Tibial nerve (tissue), 4 donors: ENCODE data around the gene NMRK2. TPM values are rescaled to one million over a fixed set of nuclear protein-coding genes. Genes with fewer than 3 reads are reported as not detected.

ENCODE experiments used
- DNase-seq, 2 donors: peaks; one replicate each; pipeline ENCODE4 v3.0.0-alpha.2; 2019; ENCODE audit warnings: low spot score in 2 of 2
- H3K27ac ChIP-seq, 4 donors: fragments of 200-600 bp; sonication (generic) in 3 of 4; one replicate each; pipeline ENCODE4 v1.5.1; 2017 to 2019; ENCODE audit warnings: mild to moderate bottlenecking in 1 of 4
- H3K27me3 ChIP-seq, 2 donors: fragments of 200-600 bp; sonication (generic) in 1 of 2; one replicate each; pipeline versions ENCODE4 v1.5.1 to v1.6.0; 2017 to 2019
- H3K36me3 ChIP-seq, 3 donors: fragments of 200-600 bp; sonication (generic); one replicate each; pipeline ENCODE4 v1.5.1; 2018 to 2019
- H3K4me1 ChIP-seq, 4 donors: fragments of 200-600 bp; sonication (generic) in 3 of 4; one replicate each; pipeline ENCODE4 v1.5.1; 2017 to 2019
- H3K4me3 ChIP-seq, 4 donors: fragments of 200-600 bp; sonication (generic) in 3 of 4; one replicate each; pipeline ENCODE4 v1.5.1; 2017 to 2019; ENCODE audit warnings: mild to moderate bottlenecking in 1 of 4, moderate library complexity in 1 of 4
- H3K9me3 ChIP-seq, 4 donors: fragments of 200-600 bp; sonication (generic) in 3 of 4; one replicate each; pipeline ENCODE4 v1.5.1; 2017 to 2019
- CTCF ChIP-seq, 5 experiments: fragments of 200-600 bp in 3 of 5; fragments of 450-650 bp in 2 of 5; sonication (generic) in 3 of 5; IDR thresholded peaks; one replicate each; pipeline ENCODE4 v1.5.1; 2016 to 2019; ENCODE audit warnings: antibody characterized with exemption in 5 of 5, mild to moderate bottlenecking in 3 of 5, moderate library complexity in 2 of 5
- EP300 ChIP-seq, 2 donors: sonication (generic); formaldehyde crosslinking; IDR thresholded peaks; one replicate each; pipeline ENCODE4 v1.6.1; 2017; ENCODE audit warnings: antibody characterized with exemption in 2 of 2, mild to moderate bottlenecking in 1 of 2
- POLR2A ChIP-seq, 2 donors: fragments of 450-650 bp; IDR thresholded peaks; one replicate each; pipeline ENCODE4 v1.6.1; 2017; ENCODE audit warnings: antibody characterized with exemption in 2 of 2, mild to moderate bottlenecking in 2 of 2, moderate library complexity in 2 of 2
- WGBS, 2 donors: methylation state at CpG; one replicate each; pipeline ENCODE4 v1.1.5; 2018; 5-methylcytosine and 5-hydroxymethylcytosine counted together
- total RNA-seq, 4 donors: library from RNA; depleted of rRNA; stranded (reverse); fragments of >200 nt; gene quantifications; one replicate each; pipeline ENCODE4 v1.1.0, GENCODE V29; 2016

NMRK2 gene
- total RNA-seq, 4 donors from 2014 or later, result not detected

GRCh38 chr19:3907626-3908265, 25.1 kb upstream of the NMRK2 start:
- no peak overlapping the region for H3K4me3 ChIP-seq
- peaks cover 0 to 21% (median 3%) of the 10 kb centered on the region in 4 donors for H3K9me3 ChIP-seq
- no peaks in the 10 kb centered on the region for H3K4me1 ChIP-seq
- H3K36me3 ChIP-seq, result no peaks in the 10 kb centered on the region
- TF ChIP-seq EP300 (IDR thresholded peaks at IDR 0.05) (no peak), CTCF (IDR thresholded peaks at IDR 0.05) (no peak), POLR2A (IDR thresholded peaks at IDR 0.05) (no peak)
- H3K27ac ChIP-seq, result no peak overlapping the region
- 85 to 89% methylated on average over 48 to 49 of the region's 50 CpGs for WGBS, 2 donors
- DNase-seq, result no peak
- no peaks in the 10 kb centered on the region for H3K27me3 ChIP-seq

- Histone ChIP-seq H3K27ac (no peak overlapping the region), H3K4me3 (no peak overlapping the region), H3K27me3 (no peaks in the 10 kb centered on the region), H3K36me3 (no peaks in the 10 kb centered on the region), H3K9me3 (peaks cover 0 to 22% (median 3%) of the 10 kb centered on the region in 4 donors), H3K4me1 (no peaks in the 10 kb centered on the region)
- no peak for DNase-seq
- 66 to 67% methylated on average over 14 of the region's 14 CpGs for WGBS, 2 donors
- no peak for TF ChIP-seq CTCF (IDR thresholded peaks at IDR 0.05)
- TF ChIP-seq POLR2A (IDR thresholded peaks at IDR 0.05), result no peak
- no peak for TF ChIP-seq EP300 (IDR thresholded peaks at IDR 0.05)
These were observed 24.4 kb upstream of the NMRK2 start for GRCh38 chr19:3908266-3909054.

- H3K27ac ChIP-seq, result no peak overlapping the region
These were observed 22.8 kb upstream of the NMRK2 start for GRCh38 chr19:3910105-3910504.

GRCh38 chr19:3914199-3914598, 18.7 kb upstream of the NMRK2 start:
- whole genome bisulfite sequencing, 2 donors, result 79 to 84% methylated on average over 9 of the region's 9 CpGs
- no peaks in the 10 kb centered on the region for H3K4me1 ChIP-seq
- no peaks in the 10 kb centered on the region for H3K36me3 ChIP-seq
- H3K4me3 ChIP-seq, result no peak overlapping the region
- peaks cover 0 to 30% (median 3%) of the 10 kb centered on the region in 4 donors for H3K9me3 ChIP-seq
- DNase-seq, result no peak
- TF ChIP-seq POLR2A (IDR thresholded peaks at IDR 0.05), result no peak
- no peak for TF ChIP-seq EP300 (IDR thresholded peaks at IDR 0.05)
- no peak for TF ChIP-seq CTCF (IDR thresholded peaks at IDR 0.05)
- H3K27ac ChIP-seq, result no peak overlapping the region
- no peaks in the 10 kb centered on the region for H3K27me3 ChIP-seq

More at GRCh38 chr19:3910105-3910504, 22.8 kb upstream of the NMRK2 start:
- Histone ChIP-seq H3K27me3 (no peaks in the 10 kb centered on the region), H3K9me3 (peaks cover 0 to 25% (median 3%) of the 10 kb centered on the region in 4 donors), H3K36me3 (no peaks in the 10 kb centered on the region), H3K4me1 (no peaks in the 10 kb centered on the region), H3K4me3 (no peak overlapping the region)
- WGBS, 2 donors, result 95 to 100% methylated on average over 1 of the region's 1 CpG
- no peak for TF ChIP-seq CTCF (IDR thresholded peaks at IDR 0.05)
- no peak for TF ChIP-seq EP300 (IDR thresholded peaks at IDR 0.05)
- no peak for TF ChIP-seq POLR2A (IDR thresholded peaks at IDR 0.05)
- no peak for DNase-seq

GRCh38 chr19:3916033-3916432, 16.8 kb upstream of the NMRK2 start:
- 89 to 97% methylated on average over 5 of the region's 5 CpGs for WGBS, 2 donors
- TF ChIP-seq POLR2A (IDR thresholded peaks at IDR 0.05), result no peak
- no peak for TF ChIP-seq CTCF (IDR thresholded peaks at IDR 0.05)
- no peak for TF ChIP-seq EP300 (IDR thresholded peaks at IDR 0.05)
- no peak for DNase-seq
- Histone ChIP-seq H3K4me3 (no peak overlapping the region), H3K27me3 (no peaks in the 10 kb centered on the region), H3K9me3 (peaks cover 0 to 24% (median 0%) of the 10 kb centered on the region in 4 donors), H3K36me3 (no peaks in the 10 kb centered on the region), H3K4me1 (no peaks in the 10 kb centered on the region), H3K27ac (no peak overlapping the region)
